DMS53 treated with DMSO at 0.1 percent for 48 hours (cell line): Measurements from ENCODE around the gene ZNF618.
"Not testable (repeated sequence)": the region's sequence is repeated elsewhere in the genome, so short reads cannot be mapped to it uniquely, and the experiment has no call there.

Experiments used
- DNase-seq: peaks from one replicate; lab custom pipeline; 2025; ENCODE audit not compliant: unreplicated experiment; lab: John Stamatoyannopoulos, UW

Gene ZNF618

DNA sequence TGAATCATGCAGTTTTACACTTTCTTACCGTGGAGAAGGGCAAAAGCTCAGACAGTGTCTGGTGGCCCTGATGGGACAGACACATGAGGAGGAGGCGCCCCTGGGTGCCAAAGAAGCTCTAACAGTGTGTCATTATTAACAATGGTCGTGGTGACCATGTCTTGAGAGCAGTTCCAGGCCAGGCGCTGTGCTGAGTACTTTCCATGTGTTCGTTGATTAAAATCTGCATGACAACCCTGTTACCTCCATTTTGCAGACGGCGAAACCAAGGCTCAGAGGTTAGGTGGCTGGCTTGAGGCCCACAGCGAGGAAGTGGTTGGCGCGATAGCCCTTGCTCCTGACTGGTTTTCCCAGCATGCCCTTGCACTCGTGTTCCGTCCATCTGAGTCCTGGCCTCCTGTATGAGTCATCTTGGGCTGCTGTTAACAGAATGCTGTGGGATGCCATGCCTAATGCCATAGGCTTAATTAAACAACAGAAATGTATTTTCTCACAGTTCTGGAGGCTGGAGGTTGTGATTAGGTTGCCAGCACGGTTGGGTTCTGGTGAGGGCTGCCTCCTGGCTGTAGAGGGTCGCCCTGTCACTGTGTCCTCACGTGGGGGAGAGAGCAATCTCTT lies 110.0 kb downstream of the ZNF618 start:
- DNase-seq: no peak

- no peak for DNase-seq
Measured at GRCh38 chr9:113986931-113987330, 110.8 kb downstream of the ZNF618 start.

- DNase-seq: no peak
Measured at GRCh38 chr9:113987526-113987925, 111.4 kb downstream of the ZNF618 start.

GRCh38 chr9:113988385-113989016 lies 112.4 kb downstream of the ZNF618 start:
- no peak for DNase-seq

DNA sequence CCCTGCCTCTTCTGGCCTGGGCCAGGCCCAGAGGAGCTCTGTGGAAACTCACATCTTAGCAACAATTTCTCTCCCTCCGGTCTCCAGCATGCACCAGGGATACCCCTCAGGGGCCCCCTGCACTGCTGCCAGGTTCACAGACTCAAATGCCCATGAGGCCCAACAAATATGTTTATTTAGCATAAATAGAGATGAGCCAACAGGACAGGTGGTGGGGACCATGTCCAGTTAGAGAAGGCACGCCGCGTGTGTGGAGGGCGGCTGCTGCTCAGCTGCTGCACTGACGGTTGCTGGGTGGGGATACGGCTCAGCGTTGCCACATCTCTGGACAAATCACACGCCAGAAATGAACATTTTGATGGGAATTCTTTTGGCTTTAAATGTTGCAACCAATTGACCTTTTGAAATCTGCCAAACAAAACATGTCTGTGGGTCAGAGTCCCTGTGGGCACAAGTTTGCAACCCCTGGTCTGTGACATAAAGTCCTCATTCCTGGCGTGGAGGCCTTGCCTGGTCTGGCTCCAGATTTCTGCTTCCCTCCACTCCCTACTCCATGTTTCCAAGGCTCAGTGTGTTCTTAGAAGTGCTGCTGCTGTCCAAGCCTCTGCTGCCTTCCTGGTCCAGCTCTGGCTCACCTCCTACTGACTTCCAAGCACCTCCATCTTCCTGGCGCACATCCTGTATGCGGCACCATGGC lies 113.1 kb downstream of the ZNF618 start:
- DNase-seq: no peak

DNA sequence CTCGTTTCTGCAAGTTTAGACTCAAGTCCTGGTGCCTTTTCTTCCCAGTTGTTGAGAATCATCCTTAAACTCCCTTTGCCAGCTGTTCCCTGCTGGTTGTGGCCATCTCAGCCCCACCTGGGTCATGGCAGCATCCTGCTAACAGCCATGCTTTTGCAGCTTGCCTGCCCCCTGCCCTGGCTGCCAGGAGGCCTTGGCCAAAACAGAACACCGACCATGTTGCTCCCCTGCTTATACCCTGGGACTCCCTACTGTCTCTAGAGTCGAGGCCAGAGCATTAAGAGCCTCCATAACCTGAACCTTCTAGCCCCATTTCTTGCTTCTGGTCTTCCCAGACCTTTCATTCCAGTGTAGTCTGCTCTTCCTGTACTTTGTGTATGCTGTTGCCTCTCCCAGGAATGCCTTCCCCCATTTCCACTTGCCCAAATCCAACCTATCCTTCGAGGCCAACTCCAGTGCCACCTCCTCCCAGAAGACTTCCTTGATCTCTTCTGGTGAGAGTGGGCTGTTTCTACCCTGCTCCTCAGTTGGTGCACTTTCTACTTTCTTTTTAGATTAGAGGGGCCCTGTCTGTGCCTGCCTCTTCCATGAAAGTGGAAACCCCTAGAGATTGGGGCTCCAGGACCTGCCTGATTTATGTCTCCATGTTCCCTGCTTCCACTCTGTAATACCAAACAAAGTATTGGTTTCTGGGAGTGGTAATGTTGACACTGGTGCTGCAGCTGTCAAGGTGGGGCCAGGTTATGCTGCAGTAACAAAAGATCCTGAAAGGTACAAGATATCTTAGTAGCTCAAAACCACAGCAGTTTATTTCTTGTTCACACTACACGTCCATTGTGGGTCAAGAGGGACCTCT lies 113.8 kb downstream of the ZNF618 start:
- no peak for DNase-seq

DNA sequence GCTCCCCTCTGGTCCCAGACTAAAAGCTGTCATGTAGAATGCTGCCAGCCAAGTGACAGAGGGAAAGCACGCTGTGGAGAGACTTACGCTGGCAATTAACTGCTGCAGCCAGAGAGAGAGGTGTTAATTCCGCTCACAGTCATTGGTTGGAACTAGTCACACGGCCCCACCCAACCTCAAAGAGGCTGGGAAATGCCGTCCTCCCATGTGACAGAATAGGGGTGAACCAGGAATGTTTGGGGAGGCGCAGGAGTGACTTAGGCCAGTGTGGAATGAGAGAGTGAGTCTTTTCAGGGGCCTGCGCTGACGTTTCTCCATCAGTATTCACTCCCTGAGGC lies 114.4 kb downstream of the ZNF618 start:
- DNase-seq: no peak

DNA sequence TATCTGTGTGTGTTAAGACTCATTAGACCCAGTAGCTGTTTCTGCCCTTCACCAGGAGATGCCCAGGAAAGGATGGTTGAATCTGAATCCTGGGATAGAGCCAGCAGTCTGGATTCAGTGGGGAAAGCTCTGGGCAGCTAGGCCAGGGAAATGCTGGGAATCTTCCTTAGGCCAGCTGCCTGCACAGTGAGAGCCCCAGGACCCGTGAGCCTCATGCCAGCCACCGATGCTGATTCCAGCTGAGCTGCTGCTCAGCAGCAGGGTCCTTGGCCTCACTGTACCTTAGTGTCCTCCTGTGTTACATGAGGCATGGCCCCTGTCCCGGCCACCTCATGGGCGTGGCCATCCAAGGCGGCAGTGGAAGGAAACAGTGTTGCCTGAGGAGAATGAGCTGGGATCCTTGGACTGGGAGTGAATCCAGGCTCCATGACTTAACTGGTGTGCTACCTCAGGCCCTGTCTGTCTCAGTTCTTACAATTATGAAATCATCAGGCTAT lies 114.9 kb downstream of the ZNF618 start:
- no peak for DNase-seq

- DNase-seq: no peak
Measured at GRCh38 chr9:113991714-113992113, 115.6 kb downstream of the ZNF618 start.

DNA sequence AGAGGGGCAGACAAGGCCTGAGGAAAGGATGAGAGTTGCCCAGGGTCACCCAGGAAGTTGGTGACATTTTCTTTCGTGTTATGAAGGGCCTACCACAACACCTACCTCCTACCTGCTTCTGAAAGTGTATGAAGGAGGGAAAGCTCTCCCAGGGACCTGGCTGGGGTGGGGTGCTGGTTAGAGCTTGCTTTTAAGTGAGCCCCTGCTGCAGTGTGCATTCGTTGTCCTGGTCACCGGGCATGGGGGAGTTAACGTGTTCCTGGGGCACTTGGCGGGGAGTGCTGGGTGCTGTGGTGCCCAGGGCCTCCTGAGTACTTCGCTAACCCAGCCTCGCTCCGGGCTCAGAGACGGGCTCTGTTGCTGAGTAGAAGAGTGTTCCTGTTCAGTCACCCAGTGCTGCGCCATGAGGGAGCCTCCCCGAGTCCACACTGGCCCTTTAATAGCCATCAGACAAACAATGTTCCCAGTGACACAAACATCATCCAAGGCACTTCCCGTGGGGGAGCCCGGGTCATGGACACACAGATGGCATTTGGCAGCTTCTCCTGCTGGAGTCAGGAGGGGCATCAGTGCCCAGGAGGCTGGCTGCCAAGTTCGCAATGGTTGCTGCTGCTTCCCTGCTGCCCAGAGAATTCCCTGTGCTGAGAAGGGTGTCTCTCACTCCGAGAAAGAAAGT lies 116.3 kb downstream of the ZNF618 start:
- DNase-seq: no peak

DNA sequence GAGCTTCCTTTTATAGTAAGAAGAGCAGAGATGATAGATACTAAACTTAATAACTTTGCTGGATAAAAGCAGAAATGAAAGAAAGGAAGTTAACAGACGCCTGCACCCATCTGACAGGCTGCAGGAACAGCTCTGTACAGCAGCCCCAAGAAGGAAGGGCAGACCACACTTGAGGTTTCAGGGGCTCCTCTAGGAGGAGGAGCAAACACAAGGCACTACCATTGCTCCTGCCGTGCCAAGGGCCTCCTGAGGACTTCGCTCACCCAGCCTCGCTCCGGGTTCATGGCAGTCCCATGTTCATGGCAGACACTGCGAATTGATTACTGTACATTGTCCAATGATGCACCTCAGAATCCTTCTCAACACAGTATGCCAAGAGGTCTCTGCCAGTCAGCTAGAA lies 116.9 kb downstream of the ZNF618 start:
- no peak for DNase-seq

DNA sequence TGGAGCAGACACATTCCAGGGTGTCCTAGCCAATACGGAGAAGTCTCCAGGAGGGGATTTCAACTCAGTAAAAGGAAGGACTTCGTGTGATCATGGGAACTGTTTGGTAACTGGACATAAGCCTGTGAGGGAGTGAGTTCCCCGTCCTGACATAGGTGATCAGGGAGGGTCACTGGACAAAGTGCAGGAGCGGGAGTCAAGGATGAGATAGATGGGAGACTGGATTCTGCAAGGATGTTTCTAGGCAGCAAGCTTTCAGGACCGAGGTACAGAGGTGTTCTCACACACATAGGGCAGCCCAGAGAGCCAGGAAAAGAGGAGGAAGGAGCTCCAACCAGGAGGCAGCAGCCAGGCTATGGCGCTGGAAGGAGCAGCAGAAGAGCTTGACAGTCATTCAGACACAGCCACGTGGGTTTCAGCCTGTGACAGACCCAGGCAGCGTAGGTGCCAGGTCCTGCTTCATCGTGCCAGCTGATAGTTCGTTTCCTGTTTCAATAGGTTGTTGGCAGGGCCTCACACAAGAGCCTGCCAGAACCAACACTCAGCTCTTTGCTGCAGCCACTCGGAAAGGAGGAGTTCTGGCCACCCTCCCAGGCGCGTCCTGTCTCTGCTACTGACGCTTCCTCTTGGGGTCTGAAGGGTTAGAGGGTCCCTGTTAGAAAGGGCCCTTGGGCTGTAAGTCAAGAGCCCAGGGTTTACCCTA lies 117.9 kb downstream of the ZNF618 start:
- DNase-seq: peak; percentile 14

GRCh38 chr9:113995401-113995800 lies 119.3 kb downstream of the ZNF618 start:
- DNase-seq: no peak

GRCh38 chr9:113995963-113996362 lies 119.9 kb downstream of the ZNF618 start:
- no peak for DNase-seq

GRCh38 chr9:113996531-113997001 lies 120.5 kb downstream of the ZNF618 start:
- DNase-seq: no peak

DNA sequence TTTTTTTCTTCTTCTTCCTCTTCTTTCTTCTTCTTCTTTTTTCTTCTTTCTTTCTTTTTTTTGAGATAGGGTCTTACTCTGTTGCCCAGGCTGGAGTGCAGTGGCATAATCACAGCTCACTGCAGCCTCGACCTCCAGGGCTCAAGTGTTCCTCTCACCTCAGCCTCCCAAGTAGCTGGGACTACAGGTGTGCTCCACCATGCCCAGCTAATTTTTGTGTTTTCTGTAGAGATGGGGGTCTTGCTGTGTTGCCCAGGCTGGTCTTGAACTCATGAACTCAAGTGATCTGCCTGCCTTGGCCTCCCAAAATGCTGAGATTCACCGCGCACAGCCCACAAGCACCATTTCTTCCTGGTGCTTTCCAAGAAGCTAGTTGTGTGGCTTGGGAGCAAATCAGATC lies 121.0 kb downstream of the ZNF618 start:
- not testable (repeated sequence) for DNase-seq

- no peak for DNase-seq
Measured at GRCh38 chr9:113997610-113998009, 121.5 kb downstream of the ZNF618 start.

- no peak for DNase-seq
Measured at GRCh38 chr9:113998114-113998513, 122.0 kb downstream of the ZNF618 start.

DNA sequence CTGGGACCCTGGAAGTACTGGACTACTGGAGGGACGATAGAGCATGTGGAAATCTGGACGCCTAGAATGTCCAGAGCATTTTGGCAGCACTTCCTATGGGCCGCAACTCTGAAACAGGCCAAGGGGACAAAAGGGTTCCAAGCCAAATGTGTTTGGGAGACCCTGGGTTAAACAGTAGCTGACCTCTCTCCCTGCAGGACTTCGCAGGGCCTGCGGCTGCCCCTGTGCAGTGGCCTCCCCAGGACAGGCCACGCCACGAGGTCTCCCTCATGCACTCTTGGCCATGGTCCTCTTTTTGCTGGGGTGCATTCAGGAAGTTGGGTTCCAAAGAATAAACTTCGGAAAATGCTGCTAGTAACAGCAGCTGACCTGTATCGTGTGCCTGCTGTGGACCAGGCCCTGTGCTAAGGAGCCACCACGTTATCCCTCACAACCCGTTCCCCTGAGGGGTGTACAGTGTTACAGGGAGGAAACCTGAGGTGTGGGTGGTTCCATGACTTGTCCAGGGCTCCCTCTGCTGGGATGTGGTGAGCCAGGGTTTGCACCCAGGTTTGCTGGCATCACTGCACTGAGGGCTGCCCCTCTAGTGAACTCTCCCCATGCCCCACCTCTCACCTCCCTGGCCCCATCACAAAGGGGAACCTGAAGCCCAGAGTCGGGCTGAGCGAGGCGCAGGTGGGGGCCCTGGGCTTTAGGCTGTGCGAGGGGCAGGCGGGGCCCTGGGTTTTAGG lies 122.6 kb downstream of the ZNF618 start:
- DNase-seq: no peak
